Globus pallidus (tissue), 1 donor: ENCODE data around the gene TMEM31.

Experiments used
- DNase-seq: peaks from one replicate; pipeline ENCODE4 v3.0.0-alpha.2; 2015; ENCODE audit warnings: low spot score

Gene TMEM31, protein sequence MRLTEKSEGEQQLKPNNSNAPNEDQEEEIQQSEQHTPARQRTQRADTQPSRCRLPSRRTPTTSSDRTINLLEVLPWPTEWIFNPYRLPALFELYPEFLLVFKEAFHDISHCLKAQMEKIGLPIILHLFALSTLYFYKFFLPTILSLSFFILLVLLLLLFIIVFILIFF

DNA sequence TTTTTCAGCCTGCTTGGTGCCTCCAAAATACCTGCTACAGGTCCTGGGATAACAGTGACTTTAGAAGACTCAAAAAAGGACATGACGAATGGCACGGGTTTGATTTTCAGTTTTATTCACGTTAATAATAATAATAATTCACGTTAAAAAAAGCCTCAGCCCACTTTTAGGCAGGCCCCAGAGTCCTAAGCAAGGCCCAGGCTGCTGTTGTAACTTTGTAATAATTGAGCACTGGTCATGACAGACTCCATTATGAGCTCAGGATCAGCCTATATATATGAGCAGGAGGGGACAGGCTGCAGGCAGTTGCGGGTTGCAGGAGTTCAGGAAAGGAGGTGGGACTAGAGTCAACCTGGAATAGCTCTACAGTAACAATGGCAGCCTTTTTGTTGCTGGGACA is at the start of gene TMEM31:
TMEM31 (plus strand) TSS at position 301 of the 400 bp plus-strand sequence. CDS start 1,350 bp downstream, outside the sequence.
- no peak for DNase-seq

DNA sequence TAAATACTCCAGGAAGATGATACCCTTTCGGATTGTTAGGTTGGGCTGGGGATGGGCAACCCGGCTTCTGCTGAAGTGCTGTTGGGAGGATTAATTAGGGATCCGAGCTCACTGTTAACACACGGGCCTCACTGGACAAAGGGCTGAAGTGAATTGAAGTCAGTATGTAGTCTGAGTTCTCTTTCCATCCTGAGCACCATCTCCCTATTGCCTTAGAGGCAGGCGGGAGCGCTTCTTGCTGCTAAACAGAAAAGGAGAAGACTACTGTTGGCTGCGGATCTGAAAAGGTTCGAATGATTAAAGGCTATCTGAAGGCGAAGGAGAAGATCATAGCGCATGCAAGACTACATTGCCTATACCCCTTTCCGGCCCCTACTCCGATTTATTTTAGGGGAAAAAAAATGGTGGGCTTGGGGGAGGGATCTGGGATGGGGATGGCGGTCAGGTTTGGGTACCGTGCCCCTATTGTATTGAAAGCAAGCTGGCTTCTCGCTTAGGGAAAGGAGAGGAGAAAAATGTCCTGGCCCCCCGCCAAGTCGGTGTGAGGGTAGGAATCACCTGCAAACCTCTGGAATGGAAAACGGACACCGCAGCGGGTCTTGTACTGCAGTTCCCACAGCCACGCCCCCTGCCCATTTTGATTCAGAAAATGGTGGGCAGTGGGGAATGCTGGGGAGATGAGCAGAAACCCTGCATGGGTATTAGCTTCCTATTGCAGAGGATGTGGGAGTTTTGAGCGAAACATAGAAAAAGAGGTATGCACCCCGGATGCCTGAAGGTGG is 46.5 kb upstream of the TMEM31 start:
- no peak for DNase-seq

- no peak for DNase-seq
Observed at GRCh38 chrX:103666202-103667107, 44.3 kb upstream of the TMEM31 start.

DNA sequence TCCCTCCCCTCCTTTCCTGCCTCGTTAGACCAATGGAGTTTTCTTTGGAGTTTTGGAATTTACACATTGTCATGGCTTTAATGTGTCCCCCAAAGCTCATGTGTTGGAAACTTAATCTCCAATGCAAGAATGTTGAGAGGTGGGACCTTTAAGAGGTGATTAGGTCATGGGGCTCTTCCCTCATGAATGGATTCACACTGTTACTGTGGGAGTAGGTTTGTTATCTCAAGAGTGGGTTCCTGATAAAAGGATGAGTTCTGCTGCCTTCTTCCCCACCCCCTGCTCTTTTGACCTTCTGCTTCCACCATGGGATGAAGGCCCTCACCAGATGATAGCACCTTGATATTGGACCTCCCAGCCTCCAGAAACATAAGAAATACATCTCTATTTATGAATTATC is 41.0 kb upstream of the TMEM31 start:
- DNase-seq: no peak

DNA sequence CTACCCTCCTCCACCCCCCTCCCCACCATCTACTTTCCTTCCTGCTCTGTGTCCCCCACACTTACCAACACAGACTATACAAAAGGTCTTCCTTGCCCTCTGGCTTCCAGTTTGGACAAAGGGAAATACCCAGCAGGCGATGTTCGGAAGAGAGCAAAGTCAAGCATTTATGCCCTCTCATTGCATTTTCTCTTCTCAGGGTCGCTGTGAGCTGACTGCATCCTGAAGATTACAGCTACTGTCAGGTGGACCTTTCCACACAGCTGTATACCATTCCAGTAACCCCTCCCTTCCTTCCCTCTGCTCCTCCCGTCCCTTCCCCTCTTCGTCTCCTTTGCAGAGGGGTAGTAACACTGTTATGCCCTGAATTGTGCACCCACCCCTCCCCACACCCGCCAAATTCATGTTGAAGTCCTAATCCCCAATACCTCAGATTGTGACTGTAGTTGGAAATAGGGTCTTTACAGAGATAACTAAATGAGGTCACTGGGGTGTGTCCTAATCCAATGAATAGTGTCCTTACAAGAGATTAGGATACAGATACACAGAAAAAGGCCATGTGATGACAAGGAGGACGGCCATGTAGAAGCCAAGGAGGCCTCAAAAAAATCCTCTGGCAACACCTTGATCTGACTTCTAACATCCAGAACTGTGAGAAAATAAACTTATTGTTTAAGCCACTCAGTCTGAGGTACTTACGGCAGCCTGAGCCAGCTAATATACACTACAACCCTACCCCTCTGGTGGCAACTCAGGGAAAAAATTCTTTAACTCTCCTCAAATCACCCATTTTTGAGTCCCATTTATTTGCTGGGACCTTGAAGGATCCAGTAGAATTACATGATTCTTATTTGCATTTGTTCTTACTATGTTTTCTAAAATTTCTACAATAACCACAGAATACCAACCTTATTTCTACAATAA is 35.9 kb upstream of the TMEM31 start:
- no peak for DNase-seq

DNA sequence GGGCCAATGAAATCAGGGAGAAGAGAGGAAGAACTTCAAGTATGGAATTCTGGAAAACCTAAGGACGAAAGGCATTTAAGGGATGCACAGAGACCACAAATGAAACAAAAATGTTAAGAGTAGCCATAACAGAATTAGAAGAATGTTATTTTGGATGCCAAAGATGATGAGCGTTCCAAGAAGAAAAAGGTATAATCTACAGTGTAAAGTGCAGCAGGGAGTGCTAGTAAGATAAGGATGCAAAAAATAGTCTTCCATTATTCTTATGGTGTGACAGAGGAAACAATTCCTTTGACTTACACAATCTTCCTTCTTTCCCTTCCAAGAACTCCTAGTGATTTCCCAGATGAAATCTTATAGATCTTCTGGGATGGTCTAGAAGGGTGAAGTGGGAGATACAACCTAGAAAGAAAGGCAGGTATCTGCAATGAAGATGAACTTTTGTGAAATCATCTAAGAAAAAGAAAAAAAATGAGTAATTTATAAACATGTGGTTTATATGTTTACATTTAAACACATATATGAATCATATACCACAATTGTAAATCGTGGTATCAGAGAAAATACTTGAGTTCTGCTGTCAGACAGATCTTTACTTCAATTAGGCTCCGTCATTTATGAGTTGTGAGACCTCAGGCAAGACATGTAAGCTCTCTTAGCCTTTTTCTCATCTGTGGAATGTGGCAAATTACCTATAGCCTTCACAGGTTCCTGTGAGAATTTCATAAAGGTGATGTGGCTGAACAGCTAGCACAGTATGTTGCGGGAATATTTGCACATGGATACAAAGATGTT is 32.3 kb upstream of the TMEM31 start:
- DNase-seq: no peak

- DNase-seq: no peak
Observed at GRCh38 chrX:103681443-103681842, 29.3 kb upstream of the TMEM31 start.

- DNase-seq: no peak
Observed at GRCh38 chrX:103685396-103685795, 25.3 kb upstream of the TMEM31 start.

- DNase-seq: peak; percentile 96
Observed at GRCh38 chrX:103686199-103687072, 24.3 kb upstream of the TMEM31 start, which contains the start of gene MORF4L2. Gene MORF4L2, minus strand, starts transcription at chrX:103686699. Its CDS starts 9,672 bp downstream, at chrX:103677027.

DNA sequence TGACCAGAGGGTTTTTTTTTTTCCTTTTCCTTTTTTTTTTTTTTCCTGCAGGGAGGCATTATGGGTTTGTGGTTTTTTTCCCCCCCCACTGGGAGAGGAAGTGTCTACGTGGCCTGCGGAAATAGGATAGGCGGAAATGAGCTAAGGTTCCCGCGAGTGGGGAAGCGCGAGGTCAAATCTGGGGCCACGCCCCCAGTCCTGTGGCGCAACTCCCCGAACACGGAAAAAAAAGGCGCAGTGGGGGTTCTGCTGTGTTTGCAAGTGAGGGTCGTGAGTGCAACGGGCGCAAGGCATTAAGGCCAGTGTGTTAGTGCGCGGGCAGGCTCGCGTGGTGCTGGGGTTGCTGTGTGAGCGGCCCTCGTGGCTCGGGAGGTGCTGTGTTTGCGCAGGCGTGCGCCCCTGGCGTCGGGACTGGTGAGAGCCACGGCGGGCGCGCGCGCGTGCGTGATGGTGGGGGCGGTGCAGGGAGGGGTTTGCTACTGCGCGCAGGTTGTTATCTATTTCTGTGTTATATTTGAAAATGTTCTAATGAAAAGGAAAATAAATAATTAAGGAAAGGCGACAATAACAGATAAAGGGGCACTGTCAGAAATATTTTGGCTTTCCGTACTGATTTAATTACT is 23.5 kb upstream of the TMEM31 start:
- peak; percentile 81 for DNase-seq

GRCh38 chrX:103687696-103688201 is 23.0 kb upstream of the TMEM31 start:
- peak; percentile 87 for DNase-seq

DNA sequence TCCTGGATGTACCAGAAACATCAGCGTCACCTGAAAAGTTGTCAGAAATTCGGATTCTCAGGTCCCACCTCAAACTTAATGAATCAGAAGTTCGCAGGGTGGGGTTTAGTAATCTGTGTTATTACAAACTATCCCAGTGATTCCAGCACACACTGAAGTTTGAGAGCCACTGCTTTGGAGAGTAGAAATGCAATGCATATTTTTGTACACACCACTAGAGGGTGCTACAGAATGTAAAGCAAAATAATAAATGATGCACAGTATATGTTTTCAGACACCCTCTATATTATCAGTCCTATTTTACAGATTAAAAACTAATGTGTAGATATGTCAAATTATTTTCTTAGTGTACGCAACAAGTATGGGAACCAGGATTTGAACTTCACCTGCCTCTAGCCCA is 21.8 kb upstream of the TMEM31 start:
- peak; percentile 77 for DNase-seq

- DNase-seq: no peak
Observed at GRCh38 chrX:103691059-103691458, 19.6 kb upstream of the TMEM31 start.

- no peak for DNase-seq
Observed at GRCh38 chrX:103697687-103698086, 13.0 kb upstream of the TMEM31 start.

DNA sequence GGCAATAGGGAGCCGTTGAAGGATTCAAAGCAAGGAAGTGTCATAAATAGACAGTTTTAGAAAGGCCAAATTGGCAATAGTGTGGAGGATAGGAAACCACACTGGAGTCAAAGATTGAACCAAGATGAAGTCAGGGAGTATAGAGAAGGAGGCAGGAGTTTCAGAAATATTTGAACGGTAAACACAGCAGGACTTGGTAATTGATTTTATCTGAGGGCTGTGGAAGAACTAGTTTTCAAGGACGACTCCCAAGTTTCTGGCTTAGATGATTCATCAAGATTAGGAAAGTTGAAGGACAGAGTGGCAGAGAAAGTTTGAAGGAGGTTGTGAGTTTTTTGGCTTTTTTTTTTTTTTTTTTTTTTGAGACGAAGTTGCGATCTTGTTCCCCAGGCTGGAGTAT is 11.5 kb upstream of the TMEM31 start:
- DNase-seq: no peak

GRCh38 chrX:103704863-103705262 is 5.8 kb upstream of the TMEM31 start:
- DNase-seq: peak; percentile 91

- DNase-seq: no peak
Observed at GRCh38 chrX:103716962-103717361, 6.3 kb downstream of the TMEM31 start.

DNA sequence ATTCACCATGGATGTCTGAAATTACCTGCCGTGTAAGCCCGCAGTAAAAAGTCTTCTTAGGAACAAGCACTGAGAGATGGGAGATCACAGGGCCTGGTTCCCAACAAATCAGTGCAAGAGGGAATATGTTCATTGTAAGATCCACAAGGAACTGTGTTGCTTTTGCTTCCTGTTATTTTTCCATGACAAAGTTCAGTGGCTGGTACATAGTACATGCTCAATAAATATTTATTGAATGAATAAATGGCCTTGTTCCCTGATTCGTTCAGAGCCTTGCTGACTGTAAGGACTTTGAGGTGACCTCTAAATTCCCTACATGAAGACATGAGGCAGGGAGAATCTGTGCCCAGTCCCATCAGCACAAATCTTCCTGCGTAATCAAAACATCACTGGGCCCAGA is 7.4 kb downstream of the TMEM31 start:
- DNase-seq: no peak

DNA sequence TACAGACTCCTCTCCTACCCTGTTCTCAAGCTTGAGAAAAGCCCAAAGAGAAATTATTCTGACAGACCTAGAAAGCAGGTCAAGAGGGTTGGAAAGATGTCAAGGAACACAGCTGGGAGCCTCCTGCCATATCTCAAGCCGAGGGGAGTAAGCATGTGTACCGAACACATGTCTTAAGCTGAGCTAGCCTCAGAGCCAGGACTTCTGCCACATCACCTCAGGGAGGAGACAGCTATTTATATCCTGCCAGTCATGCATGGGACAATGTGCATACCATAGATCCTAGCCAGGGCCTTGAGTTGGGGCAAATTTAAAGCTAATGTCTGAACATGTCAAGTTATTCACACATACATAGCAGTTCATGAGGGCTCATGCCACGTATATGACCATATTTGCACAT is 11.8 kb downstream of the TMEM31 start:
- DNase-seq: no peak
